GM12878 (cell line): Measurements from ENCODE around the gene BLNK. TPM values are rescaled to one million over a fixed set of nuclear protein-coding genes. Genes with fewer than 3 reads are reported as not detected.

Source experiments
- ATAC-seq: fragments of 200-7000 bp; cut with Tn5 transposase; 3 replicates; pipeline ENCODE4 v1.9.1; 2020; ENCODE audit warnings: mild to moderate bottlenecking, moderate library complexity
- BruUV-seq: library from RNA; stranded (reverse); fragments of 400-500 nt; replicated peaks from 2 replicates; lab custom pipeline; 2021; lab: Mats Ljungman, UMichigan
- CTCF ChIA-PET: fragments of 300-600 bp; sonication (Branson Sonifier 250); formaldehyde crosslinking; extraction: SDS; loops from one replicate; lab custom pipeline; 2021; ENCODE audit warnings: inconsistent platforms; lab: Yijun Ruan, JAX
- POLR2A ChIA-PET: fragments of 350-600 bp; formaldehyde crosslinking; extraction: SDS; loops from one replicate; lab custom pipeline; 2021; ENCODE audit warnings: inconsistent platforms; lab: Charles Lee
- RAD21 ChIA-PET: fragments of 300-600 bp; sonication (Branson Sonifier 250); formaldehyde crosslinking; loops from one replicate; lab custom pipeline; 2023; ENCODE audit warnings: antibody characterized with exemption; ENCODE audit not compliant: unreplicated experiment; lab: Charles Lee
- SMC1A ChIA-PET: fragments of 300-600 bp; sonication (Branson Sonifier 250); formaldehyde crosslinking; loops from one replicate; lab custom pipeline; 2023; ENCODE audit not compliant: unreplicated experiment, uncharacterized antibody; lab: Charles Lee
- DNase-seq: peaks from one replicate; pipeline ENCODE4 v3.0.0-alpha.2; 2011; ENCODE audit warnings: low read depth, low spot score
- FAIRE-seq: peaks from 3 replicates; lab custom pipeline; 2011; peaks lifted over from hg19 to GRCh38; lab: Jason Lieb, UNC
- H2AFZ ChIP-seq: 2 replicates; pipeline ENCODE4 v1.6.0; 2011; ENCODE audit warnings: low read depth, low read length, control low read depth; ENCODE audit not compliant: control insufficient read depth
- H3K27ac ChIP-seq: 2 replicates; pipeline ENCODE4 v1.5.1; 2011; ENCODE audit warnings: control low read depth; ENCODE audit not compliant: control insufficient read depth, insufficient read depth
- H3K27me3 ChIP-seq, 2 experiments: replicated peaks in 1 of 2; 2 replicates each; pipeline versions ENCODE4 v1.6.0 to v1.6.1; 2011; ENCODE audit warnings: low read length in 1 of 2; ENCODE audit not compliant: control insufficient read depth in 2 of 2, insufficient read depth in 2 of 2
- H3K36me3 ChIP-seq, 2 experiments: 2 replicates each; pipeline ENCODE4 v1.5.1; 2011; ENCODE audit warnings: low read length in 1 of 2; ENCODE audit not compliant: control insufficient read depth in 2 of 2, insufficient read depth in 2 of 2
- H3K4me1 ChIP-seq: 2 replicates; pipeline ENCODE4 v1.6.1; 2011; ENCODE audit warnings: mild to moderate bottlenecking, low read length, moderate library complexity, mixed read lengths; ENCODE audit not compliant: control insufficient read depth, insufficient read depth
- H3K4me2 ChIP-seq: 2 replicates; pipeline ENCODE4 v1.6.0; 2011; ENCODE audit warnings: control low read depth; ENCODE audit not compliant: control insufficient read depth, insufficient read depth
- H3K4me3 ChIP-seq: fragments of 200-600 bp; sonication (generic); 2 replicates; pipeline ENCODE4 v1.5.1; 2016
- H3K79me2 ChIP-seq: 2 replicates; pipeline ENCODE4 v1.6.0; 2011; ENCODE audit warnings: low read length; ENCODE audit not compliant: control insufficient read depth, insufficient read depth
- H3K9ac ChIP-seq: 2 replicates; pipeline ENCODE4 v1.8.0; 2011; ENCODE audit warnings: low read length, control low read depth, mixed read lengths; ENCODE audit not compliant: control insufficient read depth, insufficient read depth
- H3K9me3 ChIP-seq: replicated peaks from 3 replicates; pipeline ENCODE4 v1.5.1; 2011; ENCODE audit warnings: mild to moderate bottlenecking, low read length; ENCODE audit not compliant: control insufficient read depth, insufficient read depth
- H4K20me1 ChIP-seq: 2 replicates; pipeline ENCODE4 v1.6.0; 2011; ENCODE audit not compliant: control insufficient read depth, insufficient read depth
- CEBPB ChIP-seq, 2 experiments: fragments of 150-350 bp in 1 of 2; IDR thresholded peaks; 2 replicates each; pipeline ENCODE4 v1.6.1; 2012 to 2014; ENCODE audit warnings: low read depth in 2 of 2, low read length in 2 of 2, borderline replicate concordance in 1 of 2, inconsistent platforms in 1 of 2
- FOXK2 ChIP-seq: fragments of 450-650 bp; IDR thresholded peaks from 2 replicates; pipeline ENCODE4 v1.6.1; 2017; ENCODE audit warnings: mild to moderate bottlenecking, moderate library complexity
- GABPA ChIP-seq: IDR thresholded peaks from 2 replicates; pipeline ENCODE4 v1.6.1; 2014; ENCODE audit warnings: antibody characterized with exemption, low read depth, mild to moderate bottlenecking, inconsistent platforms
- IKZF2 ChIP-seq, 2 experiments: fragments of 450-650 bp; IDR thresholded peaks; 2 replicates each; pipeline ENCODE4 v1.6.1; 2017; ENCODE audit warnings: mild to moderate bottlenecking in 2 of 2, moderate library complexity in 2 of 2
- NFXL1 ChIP-seq: fragments of 450-650 bp; IDR thresholded peaks from 2 replicates; pipeline ENCODE4 v1.6.1; 2017; ENCODE audit warnings: antibody characterized with exemption, mild to moderate bottlenecking, borderline replicate concordance
- NR2C1 ChIP-seq: fragments of 450-650 bp; IDR thresholded peaks from 2 replicates; pipeline ENCODE4 v1.6.1; 2017; ENCODE audit warnings: antibody characterized with exemption, mild to moderate bottlenecking, moderate library complexity
- RELB ChIP-seq: fragments of 450-650 bp; IDR thresholded peaks from 2 replicates; pipeline ENCODE4 v1.6.1; 2017; ENCODE audit warnings: low read depth, mild to moderate bottlenecking, moderate library complexity
- RFX5 ChIP-seq: IDR thresholded peaks from 2 replicates; pipeline ENCODE4 v1.6.1; 2011; ENCODE audit warnings: low read depth, low read length, improper control_type of control experiment
- SP1 ChIP-seq: IDR thresholded peaks from one replicate; pipeline ENCODE4 v1.6.1; 2011; ENCODE audit warnings: low read depth, low read length
- TCF12 ChIP-seq: IDR thresholded peaks from 2 replicates; pipeline ENCODE4 v1.6.1; 2011; ENCODE audit warnings: low read depth, mild to moderate bottlenecking, low read length
- ZBTB40 ChIP-seq: fragments of 450-650 bp; IDR thresholded peaks from 2 replicates; pipeline ENCODE4 v1.6.1; 2016; ENCODE audit warnings: mild to moderate bottlenecking, moderate library complexity, borderline replicate concordance
- ZNF217 ChIP-seq: fragments of 450-650 bp; IDR thresholded peaks from 2 replicates; pipeline ENCODE4 v1.6.1; 2017; ENCODE audit warnings: antibody characterized with exemption, mild to moderate bottlenecking
- ZNF384 ChIP-seq: IDR thresholded peaks from 2 replicates; pipeline ENCODE4 v1.6.1; 2012; ENCODE audit warnings: low read depth, mild to moderate bottlenecking, low read length, improper control_type of control experiment, borderline replicate concordance
- WGBS: methylation state at CpG from one replicate; pipeline ENCODE4 v1.1.6; 2016; ENCODE audit warnings: low lambda C conversion rate; ENCODE audit not compliant: insufficient replicate concordance, insufficient coverage; ENCODE audit errors: missing lambda C conversion rate; 5-methylcytosine and 5-hydroxymethylcytosine counted together
- in situ Hi-C: fragments of 300-500 bp; cut with MboI; formaldehyde crosslinking; loops from 9 replicates; pipeline ENCODE4 v1.14.3; 2018; ENCODE audit warnings: mixed read lengths
- intact Hi-C: fragments of 100-400 bp; cut with micrococcal nuclease; formaldehyde crosslinking; loops from one replicate; pipeline ENCODE4 v1.14.2; 2022; ENCODE audit not compliant: unreplicated experiment
- polyA plus RNA-seq, 11 experiments: library from polyadenylated mRNA; depleted of rRNA in 4 of 11; unstranded in 6 of 11; stranded (reverse) in 5 of 11; fragments of >200 nt; fragmentation: Nextera tagmentation in 4 of 11; fragmentation: Illumina TruSeq in 1 of 11; extraction: Ambion mirVana in 4 of 11; extraction: Trizol in 1 of 11; gene quantifications; 1 replicate in 1 of 11; 2 replicates in 10 of 11; pipeline versions ENCODE4 v1.2.1 to v1.2.3, GENCODE V29; 2011 to 2016; ENCODE audit warnings: inconsistent platforms in 2 of 11, missing spikeins in 2 of 11, low read depth in 1 of 11
- total RNA-seq, 4 experiments: library from RNA; depleted of rRNA in 3 of 4; stranded (reverse); fragments of >200 nt in 3 of 4; fragmentation: Illumina TruSeq in 1 of 4; extraction: Trizol in 1 of 4; gene quantifications; 2 replicates each; pipeline versions ENCODE4 v1.2.1 to v1.2.3, GENCODE V29; 2013 to 2021

BLNK gene
- total and polyA plus RNA-seq, 10 of the 15 experiments (the other 5 are each of a cell fraction or from before 2014, with no cell fraction given), result 79.5 to 201 (median 139) TPM

- Histone ChIP-seq H4K20me1 (no peaks in the 10 kb centered on the region), H3K79me2 (no peaks in the 10 kb centered on the region), H3K36me3 (peaks cover 31 to 66% of the 10 kb centered on the region in 2 experiments), H3K4me1 (no peaks in the 10 kb centered on the region), H3K4me2 (no peak overlapping the region), H3K4me3 (no peak overlapping the region), H3K9ac (no peak overlapping the region), H3K27ac (no peak overlapping the region), H3K9me3 (no peaks in the 10 kb centered on the region), H2AFZ (no peak overlapping the region), H3K27me3 (no peaks in the 10 kb centered on the region)
- RAD21 ChIA-PET, result interaction anchor here (1.0 kb wide), 1 partner anchor 11 kb away, joined by 5 read pairs; no protein-coding TSS in a partner anchor
- in situ Hi-C loops (no loop called here), intact Hi-C loops (no loop called here)
- DNase-seq (no peak), FAIRE-seq (no peak), ATAC-seq (no peak)
- WGBS, result 78% methylated on average over 5 of the region's 5 CpGs
- TF ChIP-seq ZNF384, result no peak
- no peak for TF ChIP-seq ZBTB40
- TF ChIP-seq NFXL1, result no peak
- no peak for TF ChIP-seq RFX5
- TF ChIP-seq NR2C1, result no peak
- no peak for TF ChIP-seq RELB
- no peak for TF ChIP-seq TCF12
- no peak for TF ChIP-seq IKZF2 (IDR thresholded peaks at IDR 0.05)
- TF ChIP-seq FOXK2, result no peak
- TF ChIP-seq ZNF217, result no peak
- no peak for TF ChIP-seq SP1
- no peak for TF ChIP-seq CEBPB (IDR thresholded peaks at IDR 0.05; ENCODE audit: borderline replicate concordance in 1 of 2, low read depth in 2 of 2, low read length in 2 of 2)
- TF ChIP-seq GABPA, result no peak
- SMC1A ChIA-PET, result no interaction called here
- no TSS peak for BruUV-seq
- POLR2A ChIA-PET, result interaction anchor here (0.7 kb wide), 1 partner anchor 105 kb away, joined by 3 read pairs; no protein-coding TSS in a partner anchor
- CTCF ChIA-PET, result interaction anchor here (0.6 kb wide), 2 partner anchors 169 to 789 kb away, joined by 3 read pairs; no protein-coding TSS in a partner anchor
These were observed 52.5 kb downstream of the BLNK start for GRCh38 chr10:96218826-96219225.
